Upper lobe of left lung (tissue), 6 donors: Measurements from ENCODE around the gene DBH. TPM values are rescaled to one million over a fixed set of nuclear protein-coding genes. Genes with fewer than 3 reads are reported as not detected.

ENCODE experiments used
- ATAC-seq, 2 donors: fragments of 200-7000 bp; cut with Tn5 transposase; one replicate each; pipeline ENCODE4 v1.9.1; 2022; ENCODE audit warnings: mild to moderate bottlenecking in 2 of 2, moderate library complexity in 2 of 2; ENCODE audit not compliant: low FRiP score in 2 of 2
- DNase-seq, 2 donors: peaks; one replicate each; pipeline ENCODE4 v3.0.0-alpha.2; 2019 to 2020
- H3K27ac ChIP-seq, 4 donors: fragments of 200-600 bp; sonication (generic); one replicate each; pipeline ENCODE4 v1.5.1; 2016 to 2019
- H3K27me3 ChIP-seq, 4 donors: fragments of 200-600 bp; sonication (generic); one replicate each; pipeline ENCODE4 v1.5.1; 2017 to 2019
- H3K36me3 ChIP-seq, 4 donors: fragments of 200-600 bp; sonication (generic); one replicate each; pipeline ENCODE4 v1.5.1; 2016 to 2019
- H3K4me1 ChIP-seq, 4 donors: fragments of 200-600 bp; sonication (generic); one replicate each; pipeline ENCODE4 v1.5.1; 2018 to 2019
- H3K4me3 ChIP-seq, 4 donors: fragments of 200-600 bp; sonication (generic); one replicate each; pipeline ENCODE4 v1.5.1; 2017 to 2019; ENCODE audit warnings: mild to moderate bottlenecking in 2 of 4, moderate library complexity in 1 of 4
- H3K9me3 ChIP-seq, 4 donors: fragments of 200-600 bp; sonication (generic); one replicate each; pipeline ENCODE4 v1.5.1; 2018 to 2019
- CTCF ChIP-seq, 6 experiments: fragments of 450-650 bp in 4 of 6; fragments of 200-600 bp in 2 of 6; sonication (generic) in 2 of 6; IDR thresholded peaks; one replicate each; pipeline ENCODE4 v1.5.1; 2016 to 2019; ENCODE audit warnings: antibody characterized with exemption in 6 of 6
- EP300 ChIP-seq, 4 donors: sonication (generic); formaldehyde crosslinking; IDR thresholded peaks; one replicate each; pipeline ENCODE4 v1.5.1; 2017; ENCODE audit warnings: antibody characterized with exemption in 4 of 4, control low read depth in 2 of 4
- POLR2A ChIP-seq, 4 donors: fragments of 450-650 bp; IDR thresholded peaks; one replicate each; pipeline ENCODE4 v1.5.1; 2016 to 2017; ENCODE audit warnings: antibody characterized with exemption in 4 of 4, mild to moderate bottlenecking in 2 of 4
- POLR2AphosphoS5 ChIP-seq, 2 donors: sonication (generic); formaldehyde crosslinking; IDR thresholded peaks; one replicate each; pipeline ENCODE4 v1.5.1; 2017; ENCODE audit warnings: antibody characterized with exemption in 2 of 2
- WGBS, 2 donors: methylation state at CpG; one replicate each; pipeline ENCODE4 v1.1.5; 2017 to 2018; 5-methylcytosine and 5-hydroxymethylcytosine counted together
- total RNA-seq, 6 donors: library from RNA; depleted of rRNA in 4 of 6; stranded (reverse); fragments of >200 nt in 4 of 6; gene quantifications; one replicate each; pipeline versions ENCODE4 v1.1.0 to v1.2.1, GENCODE V29; 2016 to 2021
- donor health status: DM: no; HTN: no; CAD: no; lungs with moderate emphysema.
- donor health status: DM: no; HTN: yes; CAD: no; lungs with severe emphysema.

Gene DBH
- total RNA-seq, 6 donors from 2014 or later: 0.27 TPM; not detected in 5

- DNase-seq: no peak
- TF ChIP-seq POLR2A (IDR thresholded peaks at IDR 0.05) (no peak), POLR2AphosphoS5 (IDR thresholded peaks at IDR 0.05) (no peak)
- WGBS, 2 donors: 50 to 61% methylated on average over 8 of the region's 8 CpGs
- no peak for ATAC-seq
- Histone ChIP-seq H3K36me3 (no peaks in the 10 kb centered on the region), H3K27ac (peak overlapping the region in 1 of 4 donors; percentile 17), H3K4me3 (no peak overlapping the region), H3K27me3 (no peaks in the 10 kb centered on the region), H3K9me3 (no peaks in the 10 kb centered on the region), H3K4me1 (peaks cover 0 to 14% (median 9%) of the 10 kb centered on the region in 4 donors)
Observed at GRCh38 chr9:133633681-133634080, 2.5 kb upstream of the DBH start.

GRCh38 chr9:133634081-133634691 lies 2.0 kb upstream of the DBH start:
- 49 to 61% methylated on average over 16 to 24 of the region's 24 CpGs for WGBS, 2 donors
- no peaks in the 10 kb centered on the region for H3K27me3 ChIP-seq

GRCh38 chr9:133635098-133635497 lies 1.1 kb upstream of the DBH start:
- no peak for TF ChIP-seq CTCF (IDR thresholded peaks at IDR 0.05)
- TF ChIP-seq EP300 (IDR thresholded peaks at IDR 0.05): no peak
- TF ChIP-seq POLR2AphosphoS5 (IDR thresholded peaks at IDR 0.05): no peak
- TF ChIP-seq POLR2A (IDR thresholded peaks at IDR 0.05): no peak
- H3K9me3 ChIP-seq: no peaks in the 10 kb centered on the region
- DNase-seq: no peak
- no peak overlapping the region for H3K4me3 ChIP-seq
- ATAC-seq: no peak
- no peaks in the 10 kb centered on the region for H3K36me3 ChIP-seq
- peak overlapping the region in 1 of 4 donors; percentile 11 for H3K27ac ChIP-seq
- 29 to 75% methylated on average over 4 to 6 of the region's 6 CpGs for WGBS, 2 donors
- no peaks in the 10 kb centered on the region for H3K27me3 ChIP-seq
- peaks cover 0 to 14% (median 9%) of the 10 kb centered on the region in 4 donors for H3K4me1 ChIP-seq

More at GRCh38 chr9:133634081-133634691, 2.0 kb upstream of the DBH start:
- DNase-seq (no peak), ATAC-seq (no peak)
- Histone ChIP-seq H3K36me3 (no peaks in the 10 kb centered on the region), H3K4me1 (peaks cover 0 to 14% (median 9%) of the 10 kb centered on the region in 4 donors), H3K4me3 (no peak overlapping the region), H3K9me3 (no peaks in the 10 kb centered on the region), H3K27ac (peak overlapping the region in 1 of 4 donors; percentile 11)
- no peak for TF ChIP-seq CTCF (IDR thresholded peaks at IDR 0.05)
- TF ChIP-seq POLR2AphosphoS5 (IDR thresholded peaks at IDR 0.05): no peak
- TF ChIP-seq POLR2A (IDR thresholded peaks at IDR 0.05): no peak
- TF ChIP-seq EP300 (IDR thresholded peaks at IDR 0.05): no peak

GRCh38 chr9:133636902-133637301 lies 739 bp downstream of the DBH start:
- peaks cover 0 to 14% (median 9%) of the 10 kb centered on the region in 4 donors for H3K4me1 ChIP-seq
- WGBS, 2 donors: 89% methylated on average over 5 to 12 of the region's 12 CpGs
- H3K36me3 ChIP-seq: no peaks in the 10 kb centered on the region
- H3K27ac ChIP-seq: no peak overlapping the region
- DNase-seq (peak in 1 of 2 donors; percentile 63), ATAC-seq (no peak)
- H3K9me3 ChIP-seq: no peaks in the 10 kb centered on the region
- TF ChIP-seq POLR2A (IDR thresholded peaks at IDR 0.05) (no peak), POLR2AphosphoS5 (IDR thresholded peaks at IDR 0.05) (no peak), CTCF (IDR thresholded peaks at IDR 0.05) (no peak), EP300 (IDR thresholded peaks at IDR 0.05) (no peak)
- no peak overlapping the region for H3K4me3 ChIP-seq
- no peaks in the 10 kb centered on the region for H3K27me3 ChIP-seq

GRCh38 chr9:133637451-133638055 lies 1.4 kb downstream of the DBH start:
- H3K27me3 ChIP-seq: no peaks in the 10 kb centered on the region
- no peak for ATAC-seq
- 76 to 84% methylated on average over 8 to 9 of the region's 12 CpGs for WGBS, 2 donors
- no peaks in the 10 kb centered on the region for H3K9me3 ChIP-seq
- H3K4me1 ChIP-seq: peaks cover 0 to 14% (median 9%) of the 10 kb centered on the region in 4 donors
- no peak overlapping the region for H3K27ac ChIP-seq
- TF ChIP-seq CTCF (IDR thresholded peaks at IDR 0.05): no peak
- no peak for TF ChIP-seq POLR2A (IDR thresholded peaks at IDR 0.05)
- TF ChIP-seq EP300 (IDR thresholded peaks at IDR 0.05): no peak
- H3K4me3 ChIP-seq: no peak overlapping the region
- no peak for DNase-seq
- no peaks in the 10 kb centered on the region for H3K36me3 ChIP-seq
